HG02973 (cell line): Measurements from ENCODE around the gene APH1A.
"Not testable (repeated sequence)": the region's sequence is repeated elsewhere in the genome, so short reads cannot be mapped to it uniquely, and the experiment has no call there.

ENCODE experiments used
- ATAC-seq: cut with Tn5 transposase; IDR thresholded peaks from one replicate; pipeline ENCODE4 v1.9.1; 2021; ENCODE audit warnings: moderate library complexity; ENCODE audit not compliant: unreplicated experiment

Gene APH1A

DNA sequence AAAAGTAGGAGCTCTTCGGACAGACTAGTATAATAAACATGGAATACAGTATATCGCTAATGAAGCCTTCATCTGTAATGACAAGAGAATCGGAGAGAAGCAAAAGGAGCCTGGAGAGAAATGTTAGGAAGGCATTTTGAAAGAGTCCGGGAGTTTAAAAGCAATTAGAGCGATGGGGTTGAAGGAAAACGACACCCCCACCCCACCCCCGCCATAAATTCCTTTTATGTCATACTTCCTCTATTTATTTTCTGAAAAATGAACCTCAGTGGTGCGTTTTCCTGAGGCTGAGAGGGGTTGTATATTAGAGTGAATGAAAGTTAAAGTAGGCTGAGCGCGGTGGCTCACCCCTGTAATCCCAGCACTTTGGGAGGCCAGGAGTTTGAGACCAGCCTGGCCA is 635 bp upstream of the APH1A start:
- no peak for ATAC-seq

DNA sequence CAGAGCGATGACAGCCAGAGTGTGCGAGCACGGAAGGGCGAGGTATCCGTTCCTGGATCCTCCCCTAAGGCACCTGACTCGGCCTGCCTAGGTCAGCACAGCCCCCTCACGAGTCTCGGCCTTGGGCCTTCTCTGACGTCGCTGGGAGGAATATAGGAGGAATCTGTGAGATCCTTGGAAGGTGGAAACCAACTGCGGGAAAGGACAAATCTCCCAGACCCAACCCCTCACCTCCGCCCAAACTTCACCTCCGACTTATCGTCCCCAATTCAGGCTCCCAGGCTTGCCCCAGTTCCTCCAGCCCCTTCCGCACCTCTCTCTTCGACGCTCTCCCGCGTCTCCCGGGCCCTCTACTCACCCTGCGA is 494 bp downstream of the APH1A start:
- ATAC-seq = peak; percentile 25

DNA sequence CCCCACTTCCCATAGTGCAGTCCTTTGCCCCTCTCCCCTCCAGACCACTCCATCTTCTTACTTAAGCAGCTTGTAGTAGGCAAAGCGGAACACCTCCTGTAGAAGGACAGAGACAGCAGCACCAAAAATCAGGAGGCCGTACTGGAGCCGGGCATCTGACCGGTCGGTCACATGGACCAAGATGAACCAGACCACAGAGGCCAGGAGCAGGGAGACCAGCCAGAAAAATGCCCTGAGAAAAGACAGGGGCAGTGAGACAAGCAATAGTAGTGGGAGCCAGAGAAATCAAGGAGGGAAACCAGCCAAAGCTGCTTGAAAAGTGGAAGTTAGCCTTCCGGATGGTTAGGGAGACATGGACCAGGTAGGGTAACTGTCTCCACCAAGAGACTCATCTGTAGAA is 920 bp downstream of the APH1A start:
- no peak for ATAC-seq

DNA sequence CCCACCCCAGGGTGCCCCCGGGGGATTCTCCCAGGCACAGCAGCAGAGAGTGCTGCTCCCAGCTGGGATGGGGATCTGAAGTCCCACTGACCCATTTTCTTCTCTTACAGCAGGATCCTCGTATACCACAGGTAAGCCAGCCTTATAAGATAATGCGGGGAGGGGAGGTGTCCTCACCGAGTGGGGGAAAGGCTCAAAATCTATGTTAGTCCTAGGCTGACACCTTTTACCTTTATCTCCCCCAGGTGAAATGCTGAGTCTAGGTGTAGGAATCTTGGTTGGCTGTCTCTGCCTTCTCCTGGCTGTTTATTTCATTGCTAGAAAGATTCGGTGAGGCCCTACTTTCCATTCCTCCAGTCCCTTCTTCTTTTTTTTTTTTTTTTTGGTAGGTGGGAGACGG is 5.3 kb downstream of the APH1A start:
- ATAC-seq = no peak

DNA sequence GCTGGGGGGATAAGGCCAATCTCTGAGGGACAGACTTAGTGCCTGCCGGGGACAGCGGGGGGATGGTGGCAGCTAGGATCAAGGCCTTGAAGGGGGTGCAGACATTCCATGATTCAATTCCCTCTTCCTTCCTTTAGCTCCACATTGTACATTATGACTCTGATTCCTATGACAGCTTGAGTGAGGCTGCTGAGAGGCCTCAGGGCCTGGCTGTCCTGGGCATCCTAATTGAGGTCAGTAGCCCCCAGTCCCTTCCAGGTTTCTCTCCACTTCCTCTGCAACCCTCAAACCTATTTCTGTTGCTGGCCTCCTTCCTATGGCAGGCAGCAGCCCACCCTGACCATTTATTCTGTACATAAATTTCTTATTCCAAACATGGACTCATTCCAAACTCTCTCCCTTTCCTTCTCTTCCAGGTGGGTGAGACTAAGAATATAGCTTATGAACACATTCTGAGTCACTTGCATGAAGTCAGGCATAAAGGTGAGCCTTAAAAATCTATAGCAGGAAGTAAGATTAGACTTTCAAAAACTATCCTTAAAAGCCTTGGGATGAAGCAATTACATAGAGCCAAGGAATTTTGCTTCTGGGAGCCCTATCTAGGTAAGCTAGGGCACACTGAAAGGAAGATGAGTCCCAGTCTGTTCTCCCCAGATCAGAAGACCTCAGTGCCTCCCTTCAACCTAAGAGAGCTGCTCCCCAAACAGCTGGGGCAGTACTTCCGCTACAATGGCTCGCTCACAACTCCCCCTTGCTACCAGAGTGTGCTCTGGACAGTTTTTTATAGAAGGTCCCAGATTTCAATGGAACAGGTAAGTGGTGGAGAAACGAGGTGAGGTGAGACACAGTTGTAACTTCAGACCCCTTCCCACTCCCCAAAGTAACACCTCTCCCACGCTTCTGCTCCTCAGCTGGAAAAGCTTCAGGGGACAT is 6.2 kb downstream of the APH1A start:
- no peak for ATAC-seq

DNA sequence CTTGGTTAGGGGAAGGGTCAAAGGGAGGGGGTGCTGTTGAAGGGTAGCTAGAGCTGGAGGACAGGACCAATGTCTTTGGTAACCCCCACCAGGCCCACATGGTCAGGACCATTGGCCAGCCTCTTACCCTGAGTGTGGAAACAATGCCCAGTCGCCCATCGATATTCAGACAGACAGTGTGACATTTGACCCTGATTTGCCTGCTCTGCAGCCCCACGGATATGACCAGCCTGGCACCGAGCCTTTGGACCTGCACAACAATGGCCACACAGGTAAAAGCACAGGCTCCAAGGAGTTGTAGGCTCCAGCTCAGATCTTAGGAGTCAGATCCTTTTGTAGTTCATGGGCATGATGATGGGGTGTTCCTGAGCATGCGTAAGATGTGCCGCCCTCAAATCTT is 7.4 kb downstream of the APH1A start:
- no peak for ATAC-seq

DNA sequence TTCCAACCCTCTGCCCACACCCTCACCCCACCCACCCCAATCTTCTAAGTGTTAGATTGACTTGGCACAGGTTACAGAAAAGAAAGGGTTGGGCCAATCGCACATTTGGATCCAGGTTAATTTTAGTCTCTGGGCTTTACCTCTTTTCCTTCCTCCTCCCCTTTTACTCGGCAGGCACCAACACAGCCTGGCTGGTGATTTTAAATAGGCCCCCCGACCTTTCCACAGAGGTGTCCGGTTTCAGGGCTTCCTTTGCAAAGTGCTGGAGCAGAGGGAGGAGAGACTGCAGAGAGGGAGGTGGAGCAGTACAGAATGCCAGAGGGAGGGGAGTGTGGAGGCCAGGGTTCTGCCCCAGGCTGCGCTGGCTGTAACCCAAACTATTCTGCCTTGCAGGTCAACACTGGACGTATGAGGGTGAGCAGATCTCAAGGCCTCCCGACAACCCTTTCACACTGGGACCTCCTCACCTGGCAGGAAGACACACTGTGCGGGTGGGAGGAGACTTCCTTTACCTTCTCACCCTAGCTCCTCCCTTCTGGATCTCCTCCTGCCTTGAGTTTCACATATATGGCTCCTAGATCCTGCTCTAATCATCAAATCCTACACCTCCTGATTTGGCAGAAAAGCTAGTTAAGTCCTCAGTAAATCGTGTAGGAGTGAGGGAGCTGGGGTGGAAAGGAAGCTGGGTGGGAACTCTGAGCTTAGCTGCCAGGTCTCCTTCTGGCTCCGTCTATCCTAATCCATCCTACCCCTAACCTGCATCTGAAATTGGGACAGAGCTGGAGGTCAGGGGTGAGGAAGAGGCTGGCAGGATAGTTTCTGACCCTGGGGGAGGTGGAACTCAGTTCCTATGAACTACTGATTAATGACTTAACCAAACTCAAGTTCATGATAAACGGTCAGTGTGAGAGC is 8.8 kb downstream of the APH1A start:
- ATAC-seq = no peak

DNA sequence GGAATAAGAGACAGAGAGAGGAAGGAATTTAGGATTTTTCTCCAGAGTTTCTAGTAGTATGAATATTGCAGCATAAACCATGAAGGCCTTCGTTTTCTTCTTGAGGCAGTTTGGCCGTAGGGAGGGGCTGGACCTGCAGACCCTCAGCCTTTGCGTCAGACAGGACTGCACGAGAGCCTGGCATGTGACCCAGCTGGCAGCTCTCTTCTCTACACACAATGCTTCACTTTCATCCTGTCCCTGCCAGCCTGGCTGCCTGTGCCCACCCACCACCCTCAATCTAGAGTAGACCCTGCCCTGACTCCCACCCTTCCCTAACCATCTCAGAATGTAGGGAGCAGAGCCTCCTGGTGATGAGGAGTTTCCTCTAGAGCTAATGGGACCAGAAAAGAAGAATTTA is 9.6 kb downstream of the APH1A start:
- ATAC-seq = no peak

DNA sequence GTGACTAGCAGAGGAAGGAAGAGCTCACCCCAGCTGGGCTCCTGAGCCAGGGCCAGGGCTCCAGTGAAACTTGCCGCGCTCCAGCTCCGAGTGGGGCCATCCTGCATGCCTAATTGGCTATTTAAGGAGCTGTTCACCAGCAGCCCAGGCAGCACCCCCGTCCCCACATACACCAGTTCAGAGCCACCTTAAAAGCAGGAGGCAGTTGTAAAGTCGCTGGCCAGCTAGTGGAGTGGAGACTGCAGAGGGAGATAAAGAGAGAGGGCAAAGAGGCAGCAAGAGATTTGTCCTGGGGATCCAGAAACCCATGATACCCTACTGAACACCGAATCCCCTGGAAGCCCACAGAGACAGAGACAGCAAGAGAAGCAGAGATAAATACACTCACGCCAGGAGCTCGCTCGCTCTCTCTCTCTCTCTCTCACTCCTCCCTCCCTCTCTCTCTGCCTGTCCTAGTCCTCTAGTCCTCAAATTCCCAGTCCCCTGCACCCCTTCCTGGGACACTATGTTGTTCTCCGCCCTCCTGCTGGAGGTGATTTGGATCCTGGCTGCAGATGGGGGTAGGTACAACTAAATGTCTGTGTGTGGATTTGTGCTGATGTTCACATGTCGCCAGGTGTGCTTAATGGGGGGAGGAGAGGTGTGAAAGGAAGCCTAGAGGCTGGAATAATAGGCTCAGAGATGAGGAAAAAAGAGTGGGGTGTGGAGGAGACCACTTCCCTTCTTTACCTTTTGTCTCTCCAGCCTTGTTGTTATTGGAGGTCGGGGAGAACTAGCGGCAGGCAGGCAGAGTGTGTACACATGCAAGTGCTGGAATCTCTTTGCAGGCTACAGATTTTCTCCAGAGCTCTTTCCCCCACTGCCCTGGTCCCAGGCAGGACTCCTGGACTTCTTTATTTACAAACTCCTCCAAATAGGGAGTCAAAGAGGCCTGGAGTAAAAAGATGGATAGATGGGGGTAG is 10.9 kb downstream of the APH1A start, which contains the start of gene CA14:
CA14 (plus strand) TSS at position 151 of the 962 bp plus-strand sequence; CDS start at position 506, 355 bp downstream.
- no peak for ATAC-seq

DNA sequence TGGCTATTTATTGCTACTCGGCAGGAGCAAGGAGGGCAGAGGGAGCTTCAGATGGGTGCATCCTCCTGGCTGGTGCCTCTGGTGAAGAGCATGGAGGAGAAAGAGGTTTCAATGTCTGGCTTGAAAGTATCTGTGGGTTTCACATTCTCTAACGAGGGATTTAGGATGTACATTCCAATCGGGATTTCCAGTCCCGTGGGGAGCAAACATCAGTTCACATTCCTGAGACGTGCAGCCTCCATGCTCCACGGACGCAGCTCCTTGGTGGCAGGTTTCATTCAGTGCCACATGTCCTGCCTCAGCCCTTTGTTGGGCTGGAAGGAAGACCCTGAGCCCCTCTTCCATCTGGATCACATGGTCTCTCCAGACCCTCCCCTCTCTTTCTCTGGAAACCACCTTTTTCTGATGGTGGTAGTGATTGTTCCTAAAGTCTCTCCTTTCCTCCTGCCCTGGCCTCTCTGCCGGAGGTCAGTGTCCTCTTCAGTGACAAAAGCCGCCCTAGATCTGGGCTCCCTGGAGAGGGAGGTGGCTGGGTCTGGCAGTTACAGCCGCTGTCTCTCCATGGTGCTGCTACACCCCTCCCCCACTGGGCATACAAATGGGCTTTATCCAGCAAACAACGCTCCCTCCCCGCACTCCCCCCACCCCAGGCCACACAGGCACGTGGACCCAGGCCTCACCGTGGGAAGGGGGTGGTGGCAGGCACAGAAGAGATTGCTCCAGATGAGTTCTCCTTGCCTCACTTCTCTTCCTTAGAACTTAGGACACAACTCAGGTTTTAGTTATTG is 12.1 kb downstream of the APH1A start:
- no peak for ATAC-seq

DNA sequence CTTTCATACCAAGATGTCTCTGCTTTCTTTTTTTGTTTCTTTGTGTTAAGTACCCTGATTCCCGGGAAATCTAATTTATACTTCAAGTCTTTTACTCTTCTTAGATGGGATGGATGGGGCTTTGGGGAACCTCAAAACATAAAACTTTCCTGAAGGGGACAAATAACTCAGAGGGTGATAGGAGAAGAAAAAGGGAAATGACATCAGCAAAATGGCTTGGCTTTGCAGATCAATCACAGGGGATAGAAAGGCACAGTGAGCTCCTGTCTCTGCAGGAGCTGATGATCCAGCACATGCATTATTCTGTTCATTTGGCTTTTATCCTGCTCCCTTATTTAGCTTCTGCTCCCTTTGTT is 12.6 kb downstream of the APH1A start:
- ATAC-seq = no peak

DNA sequence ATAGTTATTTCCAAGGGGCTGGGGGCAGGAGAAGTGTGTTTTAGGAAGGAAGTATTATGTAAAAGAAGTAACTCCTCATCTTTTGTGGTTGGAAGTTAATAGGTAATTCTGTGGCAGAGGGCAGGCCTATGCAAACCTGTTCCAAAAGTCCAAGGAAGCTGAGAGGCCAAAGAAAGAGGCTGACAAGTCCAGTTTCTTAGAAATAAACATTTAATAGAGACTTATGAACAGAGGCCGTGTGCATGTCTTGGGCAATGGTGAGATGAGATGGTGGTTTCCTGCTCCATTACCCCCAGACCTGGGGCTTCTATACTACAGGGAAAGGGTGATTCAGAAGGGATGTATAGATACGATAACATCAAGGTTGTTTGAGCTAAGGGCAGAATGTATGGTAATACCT is 18.9 kb downstream of the APH1A start:
- no peak for ATAC-seq

DNA sequence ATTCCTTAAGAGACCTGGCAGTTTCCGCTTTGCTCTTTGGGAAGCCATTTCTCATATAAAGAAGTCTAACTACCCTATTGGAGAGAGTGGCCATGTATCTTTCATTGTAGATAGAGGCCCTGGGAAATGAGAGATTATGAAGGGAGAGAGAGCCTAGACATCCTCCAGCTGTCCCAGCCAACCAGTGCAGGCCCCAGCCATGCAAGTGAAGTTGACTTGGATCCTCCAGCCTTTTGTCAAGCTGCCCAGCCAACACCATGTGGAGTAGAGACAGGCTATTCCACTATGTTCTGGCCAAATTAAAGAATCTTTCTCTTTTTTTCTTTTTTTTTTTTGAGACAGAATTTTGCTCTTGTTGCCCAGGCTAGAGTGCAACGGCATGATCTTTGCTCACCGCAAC is 25.8 kb downstream of the APH1A start:
- ATAC-seq = no peak

DNA sequence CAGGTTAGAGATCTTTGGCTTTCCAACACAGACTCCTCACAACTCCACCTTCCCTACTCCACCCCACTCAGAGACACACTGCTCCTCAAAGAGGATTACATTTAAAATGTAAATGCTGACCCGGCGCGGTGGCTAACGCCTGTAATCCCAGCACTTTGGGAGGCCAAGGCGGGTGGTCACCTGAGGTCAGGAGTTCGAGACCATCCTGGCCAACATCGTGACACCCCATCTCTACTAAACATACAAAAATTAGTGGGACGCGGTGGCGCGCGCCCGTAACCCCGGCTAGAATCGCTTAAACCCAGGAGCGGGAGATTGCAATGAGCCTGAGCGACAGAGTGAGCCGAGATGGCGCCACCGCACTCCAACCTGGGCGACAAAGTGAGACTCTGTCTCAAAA is 31.1 kb downstream of the APH1A start:
- ATAC-seq = no peak

DNA sequence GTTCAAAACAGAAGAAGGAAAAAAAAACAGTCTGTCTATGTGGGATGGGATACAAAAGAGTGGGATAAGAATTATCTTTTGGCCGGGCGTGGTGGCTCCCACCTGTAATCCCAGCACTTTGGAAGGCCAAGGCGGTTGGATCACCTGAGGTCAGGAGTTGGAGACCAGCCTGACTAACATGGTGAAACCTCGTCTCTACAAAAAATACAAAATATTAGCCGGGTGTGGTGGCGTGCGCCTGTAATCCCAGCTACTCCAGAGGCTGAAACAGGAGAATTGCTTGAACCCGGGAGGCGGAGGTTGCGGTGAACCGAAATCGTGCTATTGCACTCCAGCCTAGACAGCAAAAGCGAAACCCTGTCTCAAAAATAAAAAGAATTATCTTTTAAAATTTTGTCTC is 31.6 kb downstream of the APH1A start:
- ATAC-seq = not testable (repeated sequence)

DNA sequence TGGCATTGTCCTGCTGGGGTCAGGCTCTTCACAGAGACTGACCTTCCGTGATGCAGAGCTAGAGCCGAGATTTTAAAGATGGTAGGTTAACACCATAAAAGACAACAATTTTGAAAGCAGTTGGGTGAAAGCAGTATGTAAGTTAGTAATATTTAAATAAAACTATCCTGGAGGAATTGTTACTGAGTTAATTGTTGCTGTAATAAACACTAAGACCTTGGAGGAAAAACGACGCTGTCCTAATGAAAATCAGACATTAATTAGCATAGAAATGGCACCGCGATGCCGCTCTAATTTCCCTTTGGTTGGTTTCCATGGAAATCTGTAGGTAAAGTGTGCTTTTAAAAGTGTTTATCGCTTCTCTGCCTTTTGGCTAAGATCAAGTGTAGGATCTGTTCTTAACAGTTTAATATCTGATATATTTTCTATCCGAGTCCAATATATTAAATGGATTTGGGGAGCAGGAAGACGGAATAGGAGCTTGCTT is 32.2 kb downstream of the APH1A start:
- no peak for ATAC-seq

DNA sequence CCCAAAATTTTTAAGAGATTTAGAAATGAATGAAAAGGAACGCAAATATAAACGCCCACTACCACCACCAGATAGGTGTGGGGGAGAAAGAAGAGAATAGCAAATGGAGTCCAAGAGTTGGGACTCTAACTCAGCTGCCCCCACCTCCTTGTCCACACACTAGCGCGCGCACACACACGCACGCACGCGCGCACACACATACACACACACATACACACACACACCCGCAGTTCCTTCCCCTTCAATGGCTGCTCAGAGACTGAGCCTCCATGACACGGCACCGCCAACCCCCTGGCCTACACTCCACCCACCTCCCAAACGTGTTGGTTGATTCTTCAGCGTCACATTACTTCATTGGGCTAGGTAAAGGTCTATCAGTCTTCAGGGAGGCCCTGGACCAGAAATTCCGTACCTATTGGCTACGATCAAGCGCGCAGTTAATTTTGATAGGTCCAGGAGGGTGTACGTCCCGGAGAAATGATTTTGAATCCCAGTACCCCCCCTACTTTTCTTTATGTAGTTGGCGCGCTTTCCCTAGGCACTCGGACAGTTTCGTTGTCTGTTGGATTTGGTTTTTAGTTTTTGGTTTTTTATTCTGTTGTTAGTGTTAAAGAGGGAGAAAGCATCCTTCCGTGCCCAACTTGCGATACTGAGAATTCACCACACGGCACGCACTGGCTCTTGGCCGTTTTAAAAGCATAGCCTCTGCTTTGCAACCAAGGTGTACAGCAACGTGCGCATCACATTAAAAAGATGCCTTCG is 32.8 kb downstream of the APH1A start, which contains the start of gene ANP32E:
ANP32E (minus strand) TSS at position 261 of the 762 bp plus-strand sequence. CDS start 326 bp downstream, outside the sequence.
- ATAC-seq = peak; percentile 80

DNA sequence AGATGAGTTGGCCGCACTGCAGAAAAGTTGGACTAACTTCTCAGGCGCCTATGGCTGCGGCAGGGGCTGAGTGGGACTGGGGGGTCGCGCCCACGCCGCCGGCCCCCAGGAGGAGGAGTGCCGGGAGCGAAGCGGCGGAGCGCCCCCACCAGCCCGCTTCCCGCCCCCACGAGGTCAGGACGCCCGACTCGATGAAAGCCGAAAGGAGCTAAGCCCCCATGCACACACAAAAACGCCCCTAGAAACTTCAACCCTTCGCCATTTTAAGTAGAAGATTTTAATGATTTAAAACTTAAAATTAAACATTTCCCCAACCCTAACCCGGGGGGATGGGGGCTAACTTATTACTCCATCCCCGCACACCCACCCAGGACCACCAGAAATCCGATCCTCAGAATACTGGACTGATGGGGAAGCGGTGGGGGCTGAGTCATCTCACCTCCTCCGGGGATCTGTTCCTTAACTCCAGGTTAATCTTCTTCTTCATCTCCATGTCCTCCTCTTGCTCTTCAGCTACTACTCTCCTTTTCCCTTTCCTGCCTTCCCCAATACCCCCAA is 33.4 kb downstream of the APH1A start:
- ATAC-seq = no peak
